ENCODE results near the gene TNNT1. TPM values are rescaled to one million over a fixed set of nuclear protein-coding genes. Genes with fewer than 3 reads are reported as not detected.
"Not testable (repeated sequence)": the region's sequence is repeated elsewhere in the genome, so short reads cannot be mapped to it uniquely, and the experiment has no call there.

Gene TNNT1
- total RNA-seq, 2 experiments from 2014 or later, result 0.32 TPM; not detected in 1

- H3K36me3 Mint-ChIP-seq (ENCODE audit: low read depth), result peaks cover 31% of the 10 kb centered on the region
- CTCF ChIA-PET, result no interaction called here
Measured at GRCh38 chr19:55109527-55110291, 39.3 kb downstream of the TNNT1 start.

GRCh38 chr19:55107252-55107651 lies 41.8 kb downstream of the TNNT1 start:
- POLR2A ChIA-PET, H3K27ac Mint-ChIP-seq, H3K4me1 Mint-ChIP-seq, H3K27me3 Mint-ChIP-seq, H3K4me3 Mint-ChIP-seq, H3K9me3 Mint-ChIP-seq, DNase-seq: not testable (repeated sequence)
- CTCF ChIA-PET, result interaction anchor here (0.6 to 1.4 kb wide), 2 partner anchors 12 to 23 kb away, joined by 3 to 4 read pairs; no protein-coding TSS in a partner anchor
- H3K36me3 Mint-ChIP-seq (ENCODE audit: low read depth), result peaks cover 44% of the 10 kb centered on the region

More at GRCh38 chr19:55109527-55110291, 39.3 kb downstream of the TNNT1 start:
- peaks cover 9% of the 10 kb centered on the region for H3K4me1 Mint-ChIP-seq
- no peaks in the 10 kb centered on the region for H3K9me3 Mint-ChIP-seq
- POLR2A ChIA-PET, result no interaction called here
- no peak overlapping the region for H3K4me3 Mint-ChIP-seq
- no peaks in the 10 kb centered on the region for H3K27me3 Mint-ChIP-seq
- no peak overlapping the region for H3K27ac Mint-ChIP-seq
- DNase-seq, result no peak

GRCh38 chr19:55106591-55106990 lies 42.4 kb downstream of the TNNT1 start:
- Mint-ChIP-seq H3K4me3 (no peak overlapping the region), H3K27ac (peak overlapping the region; percentile 33), H3K9me3 (peaks cover 2% of the 10 kb centered on the region), H3K36me3 (ENCODE audit: low read depth) (peaks cover 48% of the 10 kb centered on the region), H3K27me3 (no peaks in the 10 kb centered on the region), H3K4me1 (peaks cover 6% of the 10 kb centered on the region)
- ChIA-PET POLR2A (no interaction called here), CTCF (interaction anchor here (0.7 kb wide), 1 partner anchor 10 kb away, joined by 4 read pairs; no protein-coding TSS in a partner anchor)
- DNase-seq, result no peak

GRCh38 chr19:55105237-55105636 lies 43.8 kb downstream of the TNNT1 start:
- H3K27me3 Mint-ChIP-seq, result no peaks in the 10 kb centered on the region
- H3K9me3 Mint-ChIP-seq, result peaks cover 2% of the 10 kb centered on the region
- ChIA-PET POLR2A (no interaction called here), CTCF (interaction anchor here (0.7 kb wide), 1 partner anchor 324 kb away, joined by 5 read pairs; no protein-coding TSS in a partner anchor)
- DNase-seq, result no peak
- H3K4me3 Mint-ChIP-seq, result no peak overlapping the region
- no peak overlapping the region for H3K27ac Mint-ChIP-seq
- H3K36me3 Mint-ChIP-seq (ENCODE audit: low read depth), result peaks cover 46% of the 10 kb centered on the region
- H3K4me1 Mint-ChIP-seq, result peaks cover 4% of the 10 kb centered on the region

GRCh38 chr19:55103190-55103589 lies 45.8 kb downstream of the TNNT1 start:
- Mint-ChIP-seq H3K9me3 (peaks cover 2% of the 10 kb centered on the region), H3K4me3 (no peak overlapping the region), H3K36me3 (ENCODE audit: low read depth) (peaks cover 43% of the 10 kb centered on the region), H3K4me1 (no peaks in the 10 kb centered on the region), H3K27me3 (no peaks in the 10 kb centered on the region), H3K27ac (no peak overlapping the region)
- ChIA-PET CTCF (no interaction called here), POLR2A (no interaction called here)
- DNase-seq, result no peak

DNA sequence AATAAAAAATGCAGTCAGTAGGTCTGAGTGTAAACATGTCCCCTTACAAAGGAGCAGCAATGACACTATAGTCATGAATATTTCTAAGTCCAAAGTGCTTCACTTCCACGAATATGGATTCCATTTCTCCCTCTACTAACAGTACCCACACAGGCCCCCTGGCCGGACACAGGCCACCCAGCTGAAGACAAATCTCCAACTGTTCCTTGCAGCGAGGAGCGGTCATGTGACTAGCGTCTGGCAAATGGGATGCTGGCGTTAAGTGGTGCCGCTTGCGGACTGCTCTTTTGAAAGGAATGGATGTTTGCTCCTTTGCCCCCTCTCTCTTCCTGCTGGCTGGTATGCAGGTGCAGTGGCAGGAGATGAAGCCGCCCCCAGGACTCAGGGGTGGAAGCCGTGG lies 47.7 kb downstream of the TNNT1 start:
- CTCF ChIA-PET, result no interaction called here
- no peak overlapping the region for H3K27ac Mint-ChIP-seq
- POLR2A ChIA-PET, result no interaction called here
- no peak for DNase-seq
- H3K4me3 Mint-ChIP-seq, result no peak overlapping the region
- peaks cover 34% of the 10 kb centered on the region for H3K36me3 Mint-ChIP-seq (ENCODE audit: low read depth)
- H3K9me3 Mint-ChIP-seq, result peaks cover 2% of the 10 kb centered on the region
- no peaks in the 10 kb centered on the region for H3K27me3 Mint-ChIP-seq
- H3K4me1 Mint-ChIP-seq, result no peaks in the 10 kb centered on the region

DNA sequence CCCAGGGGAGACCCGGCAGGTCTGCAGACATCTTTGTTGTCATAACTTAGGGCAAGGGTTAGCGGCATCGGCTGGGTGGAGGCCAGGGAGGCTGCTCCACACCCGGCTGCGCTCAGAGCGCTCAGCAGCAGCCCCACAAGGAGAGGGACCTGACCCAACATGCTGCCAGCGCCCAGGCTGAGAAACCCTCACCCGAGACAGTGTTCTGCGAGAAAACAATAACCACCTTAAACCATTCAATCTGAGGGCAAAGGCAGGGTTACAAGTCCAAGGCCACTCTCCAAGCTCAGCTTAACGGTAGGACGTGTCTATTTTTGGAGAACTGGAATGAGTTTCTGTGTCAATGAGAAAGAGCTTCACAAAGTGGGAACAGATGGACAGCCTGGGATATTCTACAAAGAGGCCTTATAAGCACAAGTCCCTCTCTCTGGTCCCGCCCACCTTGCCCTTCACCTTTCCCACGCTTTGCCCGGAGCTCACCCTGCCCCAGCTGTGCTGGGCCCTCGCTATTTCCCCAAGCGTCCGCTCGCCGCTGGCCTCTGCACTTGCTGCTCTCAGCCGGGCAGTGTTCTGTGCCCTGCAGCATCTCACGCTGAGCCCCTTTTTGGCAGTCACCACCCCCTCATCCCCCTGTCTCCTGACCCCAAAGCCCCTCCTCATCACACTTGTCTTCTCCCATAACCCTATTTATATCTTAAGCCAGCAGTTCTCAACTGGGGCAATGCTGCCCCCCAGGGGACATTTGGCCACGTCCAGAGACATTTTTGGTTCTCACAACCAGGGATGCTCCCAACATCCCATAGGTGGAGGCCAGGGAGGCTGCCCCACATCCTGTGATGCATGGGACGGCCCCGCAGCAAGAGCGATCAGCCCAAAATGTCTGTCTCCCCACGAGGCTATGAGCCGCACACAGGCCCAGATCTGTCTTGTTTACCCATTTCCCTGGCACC lies 49.2 kb downstream of the TNNT1 start:
- Mint-ChIP-seq H3K27ac (no peak overlapping the region), H3K4me1 (no peaks in the 10 kb centered on the region), H3K36me3 (ENCODE audit: low read depth) (peaks cover 30% of the 10 kb centered on the region), H3K9me3 (peaks cover 2% of the 10 kb centered on the region), H3K4me3 (no peak overlapping the region), H3K27me3 (no peaks in the 10 kb centered on the region)
- DNase-seq, result no peak
- ChIA-PET CTCF (no interaction called here), POLR2A (no interaction called here)

DNA sequence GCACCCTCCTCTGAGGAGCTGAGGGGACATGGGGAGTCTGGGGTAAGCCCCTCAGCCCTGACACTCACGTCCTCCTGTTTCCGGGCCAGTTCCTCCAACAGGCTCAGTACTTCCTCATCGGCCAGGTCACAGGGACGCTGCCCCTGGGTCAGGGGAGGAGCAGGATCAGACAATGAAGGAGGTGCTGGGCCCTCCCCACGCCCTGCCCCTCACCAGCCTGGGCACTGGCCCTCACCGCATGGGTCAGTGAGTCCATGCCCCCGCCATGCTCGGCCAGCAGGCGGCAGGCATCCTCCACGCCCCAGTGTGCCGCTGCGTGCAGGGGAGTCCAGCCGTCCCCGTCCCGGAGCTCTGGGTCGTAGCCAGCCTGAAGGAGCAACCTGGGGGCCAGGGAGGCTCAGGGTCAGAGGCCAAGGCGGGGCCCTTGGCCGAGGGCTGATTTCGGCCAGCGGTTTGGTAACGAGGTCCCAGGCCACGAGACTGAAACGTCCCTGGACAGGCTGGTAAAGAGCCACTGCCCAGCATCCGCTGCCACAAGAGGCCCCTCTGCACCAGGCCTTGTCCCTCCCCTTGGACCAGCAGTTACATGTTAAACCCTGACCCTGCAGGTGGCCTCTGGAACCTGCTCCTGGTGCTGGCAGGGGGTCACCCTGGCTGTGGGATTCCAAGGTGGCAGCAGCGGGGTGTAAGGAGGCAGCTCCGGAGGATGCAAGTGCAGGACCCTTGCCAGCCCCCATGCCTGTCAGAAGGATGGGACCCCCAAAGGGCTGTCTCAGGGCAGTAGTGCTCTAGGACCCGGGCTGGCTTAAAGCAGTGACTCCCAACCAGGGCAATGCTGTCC lies 50.1 kb downstream of the TNNT1 start:
- ChIA-PET POLR2A (no interaction called here), CTCF (interaction anchor here (0.6 to 1.1 kb wide), 2 partner anchors 11 to 29 kb away, joined by 3 read pairs; no protein-coding TSS in a partner anchor)
- no peaks in the 10 kb centered on the region for H3K4me1 Mint-ChIP-seq
- H3K36me3 Mint-ChIP-seq (ENCODE audit: low read depth), result peaks cover 33% of the 10 kb centered on the region
- no peak overlapping the region for H3K27ac Mint-ChIP-seq
- H3K4me3 Mint-ChIP-seq, result no peak overlapping the region
- no peaks in the 10 kb centered on the region for H3K27me3 Mint-ChIP-seq
- peaks cover 2% of the 10 kb centered on the region for H3K9me3 Mint-ChIP-seq
- no peak for DNase-seq

DNA sequence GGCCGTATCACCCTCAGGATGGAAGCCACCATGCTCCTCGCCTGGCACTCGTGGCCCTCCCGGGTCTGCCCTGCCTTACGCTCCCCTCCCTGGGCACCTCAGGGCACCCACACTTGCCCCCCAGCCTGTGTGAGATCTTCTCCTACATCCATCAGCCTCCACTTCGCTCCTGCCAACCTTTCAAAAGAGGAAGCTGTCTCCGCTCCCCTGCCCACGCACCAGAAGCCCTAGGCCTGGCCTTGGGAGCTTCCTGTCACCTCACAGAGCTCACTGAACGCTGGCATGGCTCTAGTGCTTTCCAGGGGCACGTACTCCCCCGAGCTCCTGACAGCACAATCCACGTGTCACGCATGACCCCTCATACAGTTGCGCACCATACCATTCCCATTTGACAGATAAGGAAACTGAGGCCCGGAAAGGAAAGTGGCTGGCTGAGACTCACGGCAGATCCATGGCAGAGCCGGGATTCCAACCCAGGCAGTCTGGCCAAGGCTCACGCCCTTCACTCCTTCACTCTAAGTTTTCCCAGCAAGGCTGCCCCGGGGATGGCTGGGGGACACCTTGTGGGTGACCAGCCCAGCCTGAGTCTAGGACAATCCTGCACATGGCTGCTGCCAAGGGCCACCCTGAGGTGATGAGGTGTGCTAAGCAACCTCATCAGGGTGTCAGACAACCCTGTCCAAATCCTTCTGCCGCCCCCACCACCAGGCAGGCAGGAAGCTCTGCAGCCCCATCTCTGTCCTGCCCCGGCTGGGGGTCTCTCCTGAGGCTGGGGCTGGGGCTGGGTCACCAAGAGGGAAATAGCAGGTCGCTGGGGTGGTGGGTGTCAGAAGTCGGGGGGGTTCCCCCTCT lies 50.9 kb downstream of the TNNT1 start:
- Mint-ChIP-seq H3K27ac (no peak overlapping the region), H3K9me3 (peaks cover under 1% of the 10 kb centered on the region), H3K4me3 (no peak overlapping the region), H3K36me3 (ENCODE audit: low read depth) (peaks cover 28% of the 10 kb centered on the region), H3K4me1 (no peaks in the 10 kb centered on the region), H3K27me3 (no peaks in the 10 kb centered on the region)
- no peak for DNase-seq
- CTCF ChIA-PET, result interaction anchor here (0.6 to 1.1 kb wide), 2 partner anchors 10 to 28 kb away, joined by 3 read pairs; no protein-coding TSS in a partner anchor
- POLR2A ChIA-PET, result no interaction called here

GRCh38 chr19:55096061-55096701 lies 52.8 kb downstream of the TNNT1 start:
- peaks cover 15% of the 10 kb centered on the region for H3K36me3 Mint-ChIP-seq (ENCODE audit: low read depth)
- H3K4me3 Mint-ChIP-seq, result no peak overlapping the region
- H3K27me3 Mint-ChIP-seq, result no peaks in the 10 kb centered on the region
- H3K9me3 Mint-ChIP-seq, result no peaks in the 10 kb centered on the region
- H3K4me1 Mint-ChIP-seq, result no peaks in the 10 kb centered on the region
- ChIA-PET CTCF (interaction anchor here (0.9 kb wide), 1 partner anchor 12 kb away, joined by 4 read pairs; no protein-coding TSS in a partner anchor), POLR2A (no interaction called here)
- H3K27ac Mint-ChIP-seq, result no peak overlapping the region
- no peak for DNase-seq

- ChIA-PET CTCF (interaction anchor here (0.9 kb wide), 1 partner anchor 13 kb away, joined by 4 read pairs; no protein-coding TSS in a partner anchor), POLR2A (no interaction called here)
- H3K9me3 Mint-ChIP-seq, result no peaks in the 10 kb centered on the region
- H3K4me3 Mint-ChIP-seq, result no peak overlapping the region
- no peak for DNase-seq
- H3K27me3 Mint-ChIP-seq, result no peaks in the 10 kb centered on the region
- no peaks in the 10 kb centered on the region for H3K4me1 Mint-ChIP-seq
- no peak overlapping the region for H3K27ac Mint-ChIP-seq
- H3K36me3 Mint-ChIP-seq (ENCODE audit: low read depth), result peaks cover 14% of the 10 kb centered on the region
Measured at GRCh38 chr19:55095260-55096060, 53.5 kb downstream of the TNNT1 start.

Measured in activated CD4-positive, alpha-beta T cell treated with anti-CD3 and anti-CD28 coated beads, Interleukin-2, amount 10 ng/mL, durations not matched to agents 7 days and 5 days (primary cell).